Measurements from ENCODE around the gene PCDHGA1. TPM values are rescaled to one million over a fixed set of nuclear protein-coding genes. Genes with fewer than 3 reads are reported as not detected.
"Not testable (repeated sequence)": the region's sequence is repeated elsewhere in the genome, so short reads cannot be mapped to it uniquely, and the experiment has no call there.

The PCDHGA1 gene
- under 1 TPM; 0.58 to 0.78 TPM for total RNA-seq
- not detected for polyA plus RNA-seq

GRCh38 chr5:141330299-141331080, at the start of gene PCDHGA1:
PCDHGA1 (plus strand) TSS chr5:141330514.
- DNase-seq = peak in 2 of 5 donors; percentile 15 to 26
- H3K27me3 ChIP-seq (ENCODE audit: insufficient read depth, low read length) = no peaks in the 10 kb centered on the region
- POLR2A ChIA-PET (ENCODE audit: partially characterized antibody) = interaction anchor here (0.7 to 0.8 kb wide), 2 partner anchors 10 to 233 kb away, joined by 3 to 7 read pairs; partner anchors contain the start of gene TAF7
- no peaks in the 10 kb centered on the region for H3K4me1 ChIP-seq (ENCODE audit: insufficient read depth, low read length)
- intact Hi-C loops (cut with micrococcal nuclease) = no loop called here
- Mint-ChIP-seq H3K36me3 (peaks cover 15 to 18% of the 10 kb centered on the region in 2 donors), H3K27me3 (peaks cover 50% of the 10 kb centered on the region in 2 donors), H3K27ac (peak within 1 kb of the TSS in 1 of 7 donors; percentile 52), H3K4me3 (peak within 1 kb of the TSS in 6 of 8 donors; percentile 29 to 68 (median 54)), H3K9me3 (peaks cover 2 to 81% (median 69%) of the 10 kb centered on the region in 8 donors), H3K4me1 (peaks cover 5 to 11% (median 6%) of the 10 kb centered on the region in 4 donors)
- CTCF ChIA-PET (ENCODE audit: partially characterized antibody) = interaction anchor here (0.9 to 4.4 kb wide), 11 partner anchors 9 to 288 kb away, joined by 3 to 29 read pairs (median 4); partner anchors contain the start of genes DIAPH1, PCDHGA6 and TAF7
- no peak within 1 kb of the TSS for H3K27ac ChIP-seq (ENCODE audit: low read depth, low read length)
- H3K9me3 ChIP-seq (ENCODE audit: control insufficient read depth in 1 of 2, low read length in 2 of 2) = peaks cover 0 to 8% of the 10 kb centered on the region in 2 donors
- H3K36me3 ChIP-seq (ENCODE audit: insufficient read depth, low read length) = no peaks in the 10 kb centered on the region
- no peak within 1 kb of the TSS for H3K4me3 ChIP-seq (ENCODE audit: low read length in 2 of 2)

DNA sequence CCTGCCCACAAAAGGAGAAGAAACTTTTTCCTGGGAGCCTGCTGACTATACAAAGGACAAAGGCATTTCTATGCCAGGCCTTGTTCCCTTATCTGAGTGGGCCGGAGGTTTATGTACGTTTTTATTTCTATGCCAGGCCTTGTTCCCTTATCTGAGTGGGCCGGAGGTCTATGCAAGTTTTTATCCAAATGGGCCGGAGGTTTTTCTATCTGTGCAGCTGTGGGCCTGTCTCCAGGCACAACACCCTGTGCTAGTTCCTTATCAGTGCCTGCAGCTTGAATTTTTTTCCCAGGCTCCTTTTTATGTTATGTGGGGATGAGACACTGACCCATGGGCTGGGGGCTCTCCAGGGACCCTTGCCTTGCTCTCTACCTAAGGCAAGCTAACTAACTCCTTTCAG, 31.9 kb upstream of the PCDHGA1 start:
- peaks cover 2 to 98% (median 85%) of the 10 kb centered on the region in 8 donors for H3K9me3 Mint-ChIP-seq

DNA sequence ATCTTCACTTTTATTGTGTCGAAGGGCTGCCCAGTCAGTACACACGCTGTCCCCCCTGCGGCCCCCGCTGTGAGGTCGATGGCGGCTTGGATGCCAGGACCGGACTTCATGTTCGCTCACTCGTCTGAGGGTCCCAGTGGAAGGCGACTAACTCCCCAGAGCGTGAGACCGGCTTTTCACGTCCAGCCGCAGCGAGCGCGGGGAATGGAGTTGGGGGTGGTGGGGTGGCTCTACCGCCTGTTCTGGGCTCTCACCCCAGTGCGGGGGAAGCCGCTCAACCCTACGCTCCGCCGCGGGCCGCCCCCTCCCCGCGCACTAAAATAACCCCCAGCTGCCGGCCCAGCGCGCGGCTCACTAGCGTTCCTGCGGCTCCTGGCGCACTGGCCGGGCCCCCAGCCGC, 26.6 kb upstream of the PCDHGA1 start, which contains the start of gene SLC25A2:
Gene SLC25A2, minus strand, starts transcription at position 294 of the 400 bp plus-strand sequence. Its CDS starts 184 bp downstream, at position 110.
- peaks cover 0 to 94% (median 81%) of the 10 kb centered on the region in 8 donors for H3K9me3 Mint-ChIP-seq
- H3K4me3 Mint-ChIP-seq = peak within 1 kb of the TSS in 2 of 8 donors; percentile 15 to 28
- H3K9me3 ChIP-seq (ENCODE audit: control insufficient read depth in 1 of 2, low read length in 2 of 2) = peaks cover 7 to 34% of the 10 kb centered on the region in 2 donors

More for the DNA sequence above, 31.9 kb upstream of the PCDHGA1 start:
- H3K27me3 ChIP-seq (ENCODE audit: insufficient read depth, low read length) = no peaks in the 10 kb centered on the region
- DNase-seq = no peak
- peaks cover 7 to 11% of the 10 kb centered on the region in 2 donors for H3K9me3 ChIP-seq (ENCODE audit: control insufficient read depth in 1 of 2, low read length in 2 of 2)
- H3K4me1 ChIP-seq (ENCODE audit: insufficient read depth, low read length) = no peaks in the 10 kb centered on the region
- Mint-ChIP-seq H3K4me1 (no peaks in the 10 kb centered on the region), H3K27me3 (no peaks in the 10 kb centered on the region), H3K36me3 (peaks cover 45 to 52% of the 10 kb centered on the region in 2 donors), H3K4me3 (no peak overlapping the region), H3K27ac (no peak overlapping the region)
- ChIA-PET CTCF (ENCODE audit: partially characterized antibody) (no interaction called here), POLR2A (ENCODE audit: partially characterized antibody) (no interaction called here)
- intact Hi-C loops (cut with micrococcal nuclease) = no loop called here
- H3K4me3 ChIP-seq (ENCODE audit: low read length in 2 of 2) = no peak overlapping the region
- H3K27ac ChIP-seq (ENCODE audit: low read depth, low read length) = no peak overlapping the region
- no peaks in the 10 kb centered on the region for H3K36me3 ChIP-seq (ENCODE audit: insufficient read depth, low read length)

GRCh38 chr5:141306630-141307029, 23.7 kb upstream of the PCDHGA1 start:
- H3K4me3 Mint-ChIP-seq = no peak overlapping the region
- Histone ChIP-seq H3K27me3 (ENCODE audit: insufficient read depth, low read length) (no peaks in the 10 kb centered on the region), H3K27ac (ENCODE audit: low read depth, low read length) (no peak overlapping the region), H3K9me3 (ENCODE audit: control insufficient read depth in 1 of 2, low read length in 2 of 2) (peaks cover 0 to 38% of the 10 kb centered on the region in 2 donors), H3K36me3 (ENCODE audit: insufficient read depth, low read length) (no peaks in the 10 kb centered on the region), H3K4me1 (ENCODE audit: insufficient read depth, low read length) (no peaks in the 10 kb centered on the region), H3K4me3 (ENCODE audit: low read length in 2 of 2) (no peak overlapping the region)
- H3K9me3 Mint-ChIP-seq = peaks cover 0 to 94% (median 82%) of the 10 kb centered on the region in 8 donors
- DNase-seq = no peak
- ChIA-PET POLR2A (ENCODE audit: partially characterized antibody) (no interaction called here), CTCF (ENCODE audit: partially characterized antibody) (interaction anchor here (1.3 kb wide), 1 partner anchor 13 kb away, joined by 4 read pairs; the partner anchor contains the start of gene TAF7)
- H3K27ac Mint-ChIP-seq = no peak overlapping the region
- no peaks in the 10 kb centered on the region for H3K4me1 Mint-ChIP-seq
- intact Hi-C loops (cut with micrococcal nuclease) = no loop called here
- no peaks in the 10 kb centered on the region for H3K27me3 Mint-ChIP-seq
- peaks cover 41 to 53% of the 10 kb centered on the region in 2 donors for H3K36me3 Mint-ChIP-seq

More for the DNA sequence above, 26.6 kb upstream of the PCDHGA1 start, which contains the start of gene SLC25A2:
- no peak for DNase-seq
- H3K27me3 Mint-ChIP-seq = no peaks in the 10 kb centered on the region
- Histone ChIP-seq H3K27me3 (ENCODE audit: insufficient read depth, low read length) (no peaks in the 10 kb centered on the region), H3K27ac (ENCODE audit: low read depth, low read length) (no peak within 1 kb of the TSS), H3K36me3 (ENCODE audit: insufficient read depth, low read length) (no peaks in the 10 kb centered on the region), H3K4me1 (ENCODE audit: insufficient read depth, low read length) (no peaks in the 10 kb centered on the region), H3K4me3 (ENCODE audit: low read length in 2 of 2) (no peak within 1 kb of the TSS)
- intact Hi-C loops (cut with micrococcal nuclease) = no loop called here
- H3K36me3 Mint-ChIP-seq = peaks cover 43 to 47% of the 10 kb centered on the region in 2 donors
- no peaks in the 10 kb centered on the region for H3K4me1 Mint-ChIP-seq
- POLR2A ChIA-PET (ENCODE audit: partially characterized antibody) = no interaction called here
- no peak within 1 kb of the TSS for H3K27ac Mint-ChIP-seq
- CTCF ChIA-PET (ENCODE audit: partially characterized antibody) = no interaction called here

- Mint-ChIP-seq H3K27me3 (no peaks in the 10 kb centered on the region), H3K9me3 (peaks cover 9 to 97% (median 90%) of the 10 kb centered on the region in 8 donors), H3K4me1 (peaks cover 3 to 11% (median 7%) of the 10 kb centered on the region in 4 donors), H3K36me3 (peaks cover 56 to 60% of the 10 kb centered on the region in 2 donors), H3K4me3 (no peak overlapping the region), H3K27ac (no peak overlapping the region)
- DNase-seq = no peak
- CTCF ChIA-PET (ENCODE audit: partially characterized antibody) = no interaction called here
- intact Hi-C loops (cut with micrococcal nuclease) = no loop called here
- POLR2A ChIA-PET (ENCODE audit: partially characterized antibody) = no interaction called here
- Histone ChIP-seq H3K4me1 (ENCODE audit: insufficient read depth, low read length) (no peaks in the 10 kb centered on the region), H3K36me3 (ENCODE audit: insufficient read depth, low read length) (peaks cover 7% of the 10 kb centered on the region), H3K27ac (ENCODE audit: low read depth, low read length) (no peak overlapping the region), H3K9me3 (ENCODE audit: control insufficient read depth in 1 of 2, low read length in 2 of 2) (peaks cover 8 to 44% of the 10 kb centered on the region in 2 donors), H3K4me3 (ENCODE audit: low read length in 2 of 2) (no peak overlapping the region), H3K27me3 (ENCODE audit: insufficient read depth, low read length) (no peaks in the 10 kb centered on the region)
These were observed 16.6 kb upstream of the PCDHGA1 start for GRCh38 chr5:141313711-141314110.

DNA sequence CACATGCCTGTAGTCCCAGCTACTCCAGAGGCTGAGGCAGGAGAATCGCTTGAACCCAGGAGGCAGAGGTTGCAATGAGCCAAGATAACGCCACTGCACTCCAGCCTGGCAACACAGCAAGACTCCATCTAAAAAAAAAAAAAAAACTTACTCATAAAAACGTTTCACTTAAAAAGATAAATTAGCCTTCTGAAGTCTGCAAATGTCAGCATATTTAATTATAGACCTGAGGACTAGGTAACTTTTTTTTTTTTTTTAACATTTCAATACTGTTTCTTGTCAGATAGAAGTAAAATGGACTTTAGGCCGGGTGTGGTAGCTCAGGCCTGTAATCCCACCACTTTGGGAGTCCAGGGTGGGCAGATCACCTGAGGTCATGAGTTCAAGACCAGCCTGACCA, 13.4 kb upstream of the PCDHGA1 start:
- H3K27ac Mint-ChIP-seq; H3K4me3 ChIP-seq (ENCODE audit: low read length in 2 of 2); intact Hi-C loops (cut with micrococcal nuclease); H3K27me3 Mint-ChIP-seq; H3K27ac ChIP-seq (ENCODE audit: low read depth, low read length); H3K4me3 Mint-ChIP-seq; H3K27me3 ChIP-seq (ENCODE audit: insufficient read depth, low read length); POLR2A ChIA-PET (ENCODE audit: partially characterized antibody); DNase-seq: not testable (repeated sequence)
- peaks cover 21 to 32% (median 28%) of the 10 kb centered on the region in 4 donors for H3K4me1 Mint-ChIP-seq
- CTCF ChIA-PET (ENCODE audit: partially characterized antibody) = interaction anchor here (0.7 to 4.8 kb wide), 3 partner anchors 10 to 273 kb away, joined by 3 to 24 read pairs (median 5); no protein-coding TSS in a partner anchor
- peaks cover 67 to 68% of the 10 kb centered on the region in 2 donors for H3K36me3 Mint-ChIP-seq
- peaks cover 19% of the 10 kb centered on the region for H3K36me3 ChIP-seq (ENCODE audit: insufficient read depth, low read length)
- H3K9me3 ChIP-seq (ENCODE audit: control insufficient read depth in 1 of 2, low read length in 2 of 2) = peaks cover 21 to 44% of the 10 kb centered on the region in 2 donors
- peaks cover 15% of the 10 kb centered on the region for H3K4me1 ChIP-seq (ENCODE audit: insufficient read depth, low read length)
- peaks cover 14 to 97% (median 90%) of the 10 kb centered on the region in 8 donors for H3K9me3 Mint-ChIP-seq

- POLR2A ChIA-PET (ENCODE audit: partially characterized antibody) = interaction anchor here (0.9 to 2.6 kb wide), 2 partner anchors 94 to 193 kb away, joined by 3 to 10 read pairs; partner anchors contain the start of gene PCDHGA10
- CTCF ChIA-PET (ENCODE audit: partially characterized antibody) = interaction anchor here (1.0 to 4.8 kb wide), 9 partner anchors 11 to 245 kb away, joined by 3 to 38 read pairs (median 6); partner anchors contain the start of gene PCDHGA1
- Mint-ChIP-seq H3K27ac (peak overlapping the region in 4 of 7 donors; percentile 15 to 93 (median 88)), H3K4me3 (peak overlapping the region in 6 of 8 donors; percentile 92 to 99 (median 98)), H3K9me3 (peaks cover 14 to 87% (median 77%) of the 10 kb centered on the region in 8 donors), H3K4me1 (peaks cover 21 to 32% (median 28%) of the 10 kb centered on the region in 4 donors), H3K27me3 (no peaks in the 10 kb centered on the region), H3K36me3 (peaks cover 51 to 53% of the 10 kb centered on the region in 2 donors)
- no peak for DNase-seq
- H3K36me3 ChIP-seq (ENCODE audit: insufficient read depth, low read length) = peaks cover 19% of the 10 kb centered on the region
- intact Hi-C loops (cut with micrococcal nuclease) = no loop called here
- H3K27me3 ChIP-seq (ENCODE audit: insufficient read depth, low read length) = no peaks in the 10 kb centered on the region
- H3K4me1 ChIP-seq (ENCODE audit: insufficient read depth, low read length) = peaks cover 15% of the 10 kb centered on the region
- no peak overlapping the region for H3K27ac ChIP-seq (ENCODE audit: low read depth, low read length)
- H3K4me3 ChIP-seq (ENCODE audit: low read length in 2 of 2) = peak overlapping the region; percentile 54 to 77
- H3K9me3 ChIP-seq (ENCODE audit: control insufficient read depth in 1 of 2, low read length in 2 of 2) = peaks cover 21 to 40% of the 10 kb centered on the region in 2 donors
These were observed 11.1 kb upstream of the PCDHGA1 start for GRCh38 chr5:141319202-141319601.
